Measurements from ENCODE around the gene SLC51A. TPM values are rescaled to one million over a fixed set of nuclear protein-coding genes. Genes with fewer than 3 reads are reported as not detected.

Gene SLC51A
- total RNA-seq, 2 experiments from 2014 or later: not detected

- Histone ChIP-seq H4K20me1 (ENCODE audit: insufficient read depth, low read length) (no peaks in the 10 kb centered on the region), H3K4me2 (ENCODE audit: low read length) (no peak overlapping the region), H3K79me2 (ENCODE audit: insufficient read depth, low read depth, low read length) (no peaks in the 10 kb centered on the region), H3K27ac (ENCODE audit: low read depth, low read length, poor library complexity, severe bottlenecking) (no peak overlapping the region), H3K4me1 (ENCODE audit: insufficient read depth, low read length, poor library complexity, severe bottlenecking) (no peaks in the 10 kb centered on the region), H3K9me2 (ENCODE audit: insufficient read depth, low read length) (no peaks in the 10 kb centered on the region), H3K9me3 (ENCODE audit: low read length) (no peaks in the 10 kb centered on the region), H2AFZ (ENCODE audit: low read length) (no peak overlapping the region), H3K4me3 (ENCODE audit: low read depth, low read length, poor library complexity, severe bottlenecking) (no peak overlapping the region), H3K36me3 (ENCODE audit: insufficient read depth, low read length) (peaks cover 5% of the 10 kb centered on the region)
- intact Hi-C loops (cut with micrococcal nuclease; ENCODE audit: unreplicated experiment): no loop called here
- CTCF ChIA-PET (ENCODE audit: unreplicated experiment): no interaction called here
- no peak for DNase-seq (ENCODE audit: low spot score)
- TF ChIP-seq EZH2phosphoT487 (IDR thresholded peaks at IDR 0.05; ENCODE audit: borderline replicate concordance, low read depth, low read length) (no peak), CTCF (conservative IDR thresholded peaks at IDR 0.05; ENCODE audit: low read length) (no peak)
- BruUV-seq (replicated peaks): no TSS peak
- POLR2A ChIA-PET: no interaction called here
Measured at GRCh38 chr3:196263819-196264218, 47.5 kb downstream of the SLC51A start.

- POLR2A ChIA-PET: interaction anchor here (0.6 to 1.7 kb wide), 8 partner anchors 9 to 1734 kb away, joined by 3 to 6 read pairs (median 3); no protein-coding TSS in a partner anchor
- Histone ChIP-seq H2AFZ (ENCODE audit: low read length) (no peak overlapping the region), H3K36me3 (ENCODE audit: insufficient read depth, low read length) (peaks cover 15% of the 10 kb centered on the region), H3K79me2 (ENCODE audit: insufficient read depth, low read depth, low read length) (no peaks in the 10 kb centered on the region), H4K20me1 (ENCODE audit: insufficient read depth, low read length) (no peaks in the 10 kb centered on the region), H3K27ac (ENCODE audit: low read depth, low read length, poor library complexity, severe bottlenecking) (no peak overlapping the region), H3K4me1 (ENCODE audit: insufficient read depth, low read length, poor library complexity, severe bottlenecking) (no peaks in the 10 kb centered on the region), H3K4me2 (ENCODE audit: low read length) (no peak overlapping the region), H3K9me3 (ENCODE audit: low read length) (peaks cover 5% of the 10 kb centered on the region; the same call in 1 of the 2 replicates), H3K9me2 (ENCODE audit: insufficient read depth, low read length) (no peaks in the 10 kb centered on the region), H3K4me3 (ENCODE audit: low read depth, low read length, poor library complexity, severe bottlenecking) (no peak overlapping the region)
- intact Hi-C loops (cut with micrococcal nuclease; ENCODE audit: unreplicated experiment): no loop called here
- CTCF ChIA-PET (ENCODE audit: unreplicated experiment): no interaction called here
- no peak for TF ChIP-seq CTCF (conservative IDR thresholded peaks at IDR 0.05; ENCODE audit: low read length)
- TF ChIP-seq EZH2phosphoT487 (IDR thresholded peaks at IDR 0.05; ENCODE audit: borderline replicate concordance, low read depth, low read length): no peak
- BruUV-seq (replicated peaks): no TSS peak
- no peak for DNase-seq (ENCODE audit: low spot score)
Measured at GRCh38 chr3:196268284-196269163, 52.2 kb downstream of the SLC51A start.

- no peak overlapping the region for H2AFZ ChIP-seq (ENCODE audit: low read length)
- no peak overlapping the region for H3K27ac ChIP-seq (ENCODE audit: low read depth, low read length, poor library complexity, severe bottlenecking)
- intact Hi-C loops (cut with micrococcal nuclease; ENCODE audit: unreplicated experiment): no loop called here
- POLR2A ChIA-PET: no interaction called here
- H3K9me3 ChIP-seq (ENCODE audit: low read length): peaks cover 13% of the 10 kb centered on the region
- H3K4me1 ChIP-seq (ENCODE audit: insufficient read depth, low read length, poor library complexity, severe bottlenecking): no peaks in the 10 kb centered on the region
- CTCF ChIA-PET (ENCODE audit: unreplicated experiment): no interaction called here
- H3K79me2 ChIP-seq (ENCODE audit: insufficient read depth, low read depth, low read length): no peaks in the 10 kb centered on the region
- H3K36me3 ChIP-seq (ENCODE audit: insufficient read depth, low read length): peaks cover 28% of the 10 kb centered on the region
- no peaks in the 10 kb centered on the region for H4K20me1 ChIP-seq (ENCODE audit: insufficient read depth, low read length)
- no peak overlapping the region for H3K4me2 ChIP-seq (ENCODE audit: low read length)
- no peak for TF ChIP-seq EZH2phosphoT487 (IDR thresholded peaks at IDR 0.05; ENCODE audit: borderline replicate concordance, low read depth, low read length)
- TF ChIP-seq CTCF (conservative IDR thresholded peaks at IDR 0.05; ENCODE audit: low read length): no peak
- H3K9me2 ChIP-seq (ENCODE audit: insufficient read depth, low read length): no peaks in the 10 kb centered on the region
- H3K4me3 ChIP-seq (ENCODE audit: low read depth, low read length, poor library complexity, severe bottlenecking): no peak overlapping the region
- no TSS peak for BruUV-seq (replicated peaks)
- no peak for DNase-seq (ENCODE audit: low spot score)
Measured at GRCh38 chr3:196270499-196270898, 54.2 kb downstream of the SLC51A start.

Data from OCI-LY7 (cell line).